Activated CD8-positive, alpha-beta T cell treated with anti-CD3 and anti-CD28 coated beads, Interleukin-2, amount 10 ng/mL, durations not matched to agents 7 days and 5 days (primary cell): ENCODE measurements around the gene LRRC74B. TPM values are rescaled to one million over a fixed set of nuclear protein-coding genes. Genes with fewer than 3 reads are reported as not detected.
"Not testable (repeated sequence)": the region's sequence is repeated elsewhere in the genome, so short reads cannot be mapped to it uniquely, and the experiment has no call there.

Source experiments
- ATAC-seq: fragments of 150-1000 bp; cut with Tn5 transposase; one replicate; pipeline ENCODE4 v1.10.0; 2021; ENCODE audit warnings: moderate library complexity
- CTCF ChIA-PET: fragments of 350-600 bp; sonication (Branson Sonifier 250); formaldehyde crosslinking; loops from one replicate; lab custom pipeline; 2021; ENCODE audit warnings: antibody characterized with exemption; lab: Charles Lee
- POLR2A ChIA-PET: fragments of 350-600 bp; sonication (Branson Sonifier 250); formaldehyde crosslinking; loops from one replicate; lab custom pipeline; 2021; ENCODE audit warnings: antibody characterized with exemption; lab: Charles Lee
- DNase-seq: peaks from one replicate; pipeline ENCODE4 v3.0.0-alpha.2; 2020
- H3K27ac Mint-ChIP-seq: one replicate; pipeline ENCODE4 v1.8.0; 2021; ENCODE audit warnings: mild to moderate bottlenecking, mixed read lengths
- H3K27me3 Mint-ChIP-seq: one replicate; pipeline ENCODE4 v1.8.0; 2021; ENCODE audit warnings: low read depth, mixed read lengths
- H3K36me3 Mint-ChIP-seq: one replicate; pipeline ENCODE4 v1.8.0; 2021; ENCODE audit warnings: low read depth, mixed read lengths
- H3K4me1 Mint-ChIP-seq: one replicate; pipeline ENCODE4 v1.8.0; 2021; ENCODE audit warnings: low read depth, mixed read lengths
- H3K4me3 Mint-ChIP-seq: one replicate; pipeline ENCODE4 v1.8.0; 2021; ENCODE audit warnings: mild to moderate bottlenecking, mixed read lengths
- H3K9me3 Mint-ChIP-seq: one replicate; pipeline ENCODE4 v1.8.0; 2022; ENCODE audit warnings: mixed read lengths; ENCODE audit not compliant: insufficient read depth
- total RNA-seq, 2 experiments: library from RNA; stranded (reverse); gene quantifications; one replicate each; pipeline ENCODE4 v1.2.3, GENCODE V29; 2021

Gene LRRC74B
- total RNA-seq, 2 experiments from 2014 or later = not detected

- Mint-ChIP-seq H3K9me3 (no peaks in the 10 kb centered on the region), H3K27me3 (peaks cover 5% of the 10 kb centered on the region), H3K36me3 (no peaks in the 10 kb centered on the region), H3K4me1 (no peaks in the 10 kb centered on the region), H3K4me3 (no peak overlapping the region), H3K27ac (no peak overlapping the region)
- POLR2A ChIA-PET = no interaction called here
- CTCF ChIA-PET = no interaction called here
- DNase-seq (no peak), ATAC-seq (no peak)
These were observed 49.4 kb downstream of the LRRC74B start for GRCh38 chr22:21094911-21095772.

GRCh38 chr22:21095773-21096107, 50.0 kb downstream of the LRRC74B start:
- DNase-seq = no peak
- no peaks in the 10 kb centered on the region for H3K4me1 Mint-ChIP-seq
- H3K4me3 Mint-ChIP-seq = no peak overlapping the region
- H3K9me3 Mint-ChIP-seq = no peaks in the 10 kb centered on the region
- ChIA-PET POLR2A (no interaction called here), CTCF (no interaction called here)
- H3K36me3 Mint-ChIP-seq = no peaks in the 10 kb centered on the region
- H3K27ac Mint-ChIP-seq = no peak overlapping the region
- ATAC-seq = no peak
- H3K27me3 Mint-ChIP-seq = peaks cover 5% of the 10 kb centered on the region

- H3K4me3 Mint-ChIP-seq, DNase-seq, ATAC-seq, POLR2A ChIA-PET, H3K27me3 Mint-ChIP-seq, H3K27ac Mint-ChIP-seq, H3K36me3 Mint-ChIP-seq, H3K4me1 Mint-ChIP-seq, CTCF ChIA-PET, H3K9me3 Mint-ChIP-seq: not testable (repeated sequence)
These were observed 51.1 kb downstream of the LRRC74B start for GRCh38 chr22:21096878-21097277.

GRCh38 chr22:21098099-21098671, 52.4 kb downstream of the LRRC74B start:
- Mint-ChIP-seq H3K4me1 (peaks cover 12% of the 10 kb centered on the region), H3K27me3 (peaks cover 9% of the 10 kb centered on the region), H3K9me3 (no peaks in the 10 kb centered on the region), H3K27ac (no peak overlapping the region), H3K36me3 (no peaks in the 10 kb centered on the region), H3K4me3 (no peak overlapping the region)
- no peak for ATAC-seq
- POLR2A ChIA-PET = no interaction called here
- CTCF ChIA-PET = no interaction called here
- DNase-seq = peak; percentile 23

- no peak overlapping the region for H3K27ac Mint-ChIP-seq
- no peaks in the 10 kb centered on the region for H3K9me3 Mint-ChIP-seq
- no peak overlapping the region for H3K4me3 Mint-ChIP-seq
- DNase-seq (no peak), ATAC-seq (no peak)
- no peaks in the 10 kb centered on the region for H3K36me3 Mint-ChIP-seq
- POLR2A ChIA-PET = no interaction called here
- peaks cover 12% of the 10 kb centered on the region for H3K4me1 Mint-ChIP-seq
- H3K27me3 Mint-ChIP-seq = peaks cover 11% of the 10 kb centered on the region
- CTCF ChIA-PET = interaction anchor here (1.4 kb wide), 1 partner anchor 78 kb away, joined by 3 read pairs; no protein-coding TSS in a partner anchor
These were observed 53.8 kb downstream of the LRRC74B start for GRCh38 chr22:21099578-21099977.

- Mint-ChIP-seq H3K4me1 (peaks cover 12% of the 10 kb centered on the region), H3K9me3 (no peaks in the 10 kb centered on the region), H3K27me3 (peaks cover 14% of the 10 kb centered on the region), H3K27ac (no peak overlapping the region), H3K4me3 (no peak overlapping the region), H3K36me3 (no peaks in the 10 kb centered on the region)
- DNase-seq (no peak), ATAC-seq (no peak)
- POLR2A ChIA-PET = no interaction called here
- CTCF ChIA-PET = interaction anchor here (1.4 kb wide), 1 partner anchor 79 kb away, joined by 3 read pairs; no protein-coding TSS in a partner anchor
These were observed 54.6 kb downstream of the LRRC74B start for GRCh38 chr22:21100149-21101032.

- Mint-ChIP-seq H3K4me1 (peaks cover 12% of the 10 kb centered on the region), H3K9me3 (no peaks in the 10 kb centered on the region), H3K36me3 (no peaks in the 10 kb centered on the region), H3K27me3 (peaks cover 23% of the 10 kb centered on the region), H3K27ac (no peak overlapping the region), H3K4me3 (no peak overlapping the region)
- CTCF ChIA-PET = interaction anchor here (0.7 to 1.6 kb wide), 8 partner anchors 9 to 298 kb away, joined by 3 to 5 read pairs (median 4); no protein-coding TSS in a partner anchor
- POLR2A ChIA-PET = interaction anchor here (1.1 kb wide), 1 partner anchor 100 kb away, joined by 3 read pairs; the partner anchor contains the start of gene THAP7
- no peak for ATAC-seq
- DNase-seq = no peak
These were observed 56.3 kb downstream of the LRRC74B start for GRCh38 chr22:21101877-21102638.

- Mint-ChIP-seq H3K9me3 (no peaks in the 10 kb centered on the region), H3K27ac (no peak overlapping the region), H3K27me3 (peaks cover 24% of the 10 kb centered on the region), H3K4me3 (no peak overlapping the region), H3K4me1 (peaks cover 12% of the 10 kb centered on the region), H3K36me3 (no peaks in the 10 kb centered on the region)
- POLR2A ChIA-PET = interaction anchor here (1.1 kb wide), 1 partner anchor 101 kb away, joined by 3 read pairs; the partner anchor contains the start of gene THAP7
- ATAC-seq (peak; percentile 97), DNase-seq (peak; percentile 83)
- CTCF ChIA-PET = interaction anchor here (0.7 to 1.6 kb wide), 8 partner anchors 10 to 299 kb away, joined by 3 to 5 read pairs (median 4); no protein-coding TSS in a partner anchor
These were observed 57.0 kb downstream of the LRRC74B start for GRCh38 chr22:21102659-21103267.

- H3K27me3 Mint-ChIP-seq = peaks cover 28% of the 10 kb centered on the region
- no peaks in the 10 kb centered on the region for H3K9me3 Mint-ChIP-seq
- H3K36me3 Mint-ChIP-seq = no peaks in the 10 kb centered on the region
- ChIA-PET POLR2A (no interaction called here), CTCF (interaction anchor here (0.8 kb wide), 1 partner anchor 101 kb away, joined by 4 read pairs; no protein-coding TSS in a partner anchor)
- no peak overlapping the region for H3K4me3 Mint-ChIP-seq
- ATAC-seq (no peak), DNase-seq (no peak)
- no peak overlapping the region for H3K27ac Mint-ChIP-seq
- peaks cover 12% of the 10 kb centered on the region for H3K4me1 Mint-ChIP-seq
These were observed 57.9 kb downstream of the LRRC74B start for GRCh38 chr22:21103633-21104032.

- Mint-ChIP-seq H3K27ac (no peak overlapping the region), H3K36me3 (no peaks in the 10 kb centered on the region), H3K4me1 (peaks cover 12% of the 10 kb centered on the region), H3K9me3 (no peaks in the 10 kb centered on the region), H3K27me3 (peaks cover 30% of the 10 kb centered on the region), H3K4me3 (no peak overlapping the region)
- POLR2A ChIA-PET = no interaction called here
- DNase-seq (no peak), ATAC-seq (no peak)
- CTCF ChIA-PET = no interaction called here
These were observed 58.5 kb downstream of the LRRC74B start for GRCh38 chr22:21104126-21104691.
